NCI-H345 treated with DMSO at 0.1 percent for 48 hours (cell line): ENCODE data around the gene IDH3A.

Source experiments
- DNase-seq: peaks from one replicate; lab custom pipeline; 2025; ENCODE audit not compliant: unreplicated experiment; lab: John Stamatoyannopoulos, UW

IDH3A gene

GRCh38 chr15:78149068-78149804 is at the start of gene IDH3A:
TSS of gene IDH3A (plus strand) at chr15:78149362. CDS start at chr15:78149404, 42 bp downstream.
- DNase-seq = peak; percentile 79

GRCh38 chr15:78100886-78101285 is 48.3 kb upstream of the IDH3A start:
- no peak for DNase-seq

GRCh38 chr15:78101423-78102105 is 47.6 kb upstream of the IDH3A start:
- DNase-seq = no peak

- DNase-seq = no peak
Observed at GRCh38 chr15:78102211-78102610, 47.0 kb upstream of the IDH3A start.

- DNase-seq = no peak
Observed at GRCh38 chr15:78102741-78103140, 46.4 kb upstream of the IDH3A start.

- no peak for DNase-seq
Observed at GRCh38 chr15:78103406-78104118, 45.6 kb upstream of the IDH3A start.

GRCh38 chr15:78104119-78104479 is 45.1 kb upstream of the IDH3A start:
- no peak for DNase-seq

- no peak for DNase-seq
Observed at GRCh38 chr15:78104566-78105475, 44.3 kb upstream of the IDH3A start.

- DNase-seq = no peak
Observed at GRCh38 chr15:78105476-78106241, 43.5 kb upstream of the IDH3A start.

GRCh38 chr15:78107471-78107870 is 41.7 kb upstream of the IDH3A start:
- no peak for DNase-seq

- no peak for DNase-seq
Observed at GRCh38 chr15:78108300-78109084, 40.7 kb upstream of the IDH3A start.

GRCh38 chr15:78109156-78109555 is 40.0 kb upstream of the IDH3A start:
- DNase-seq = no peak

GRCh38 chr15:78110096-78110495 is 39.1 kb upstream of the IDH3A start:
- DNase-seq = no peak

- no peak for DNase-seq
Observed at GRCh38 chr15:78110916-78111475, 38.2 kb upstream of the IDH3A start.

GRCh38 chr15:78111788-78112187 is 37.4 kb upstream of the IDH3A start:
- DNase-seq = no peak

- no peak for DNase-seq
Observed at GRCh38 chr15:78112551-78112950, 36.6 kb upstream of the IDH3A start.

- DNase-seq = no peak
Observed at GRCh38 chr15:78120523-78120922, 28.6 kb upstream of the IDH3A start.

GRCh38 chr15:78125267-78125666 is 23.9 kb upstream of the IDH3A start:
- DNase-seq = no peak

GRCh38 chr15:78127882-78128281 is 21.3 kb upstream of the IDH3A start:
- DNase-seq = no peak
